Measurements from ENCODE around the gene STK17A.

GRCh38 chr7:43632746-43633145, 49.8 kb downstream of the STK17A start:
- TF ChIP-seq EZH2phosphoT487 (IDR thresholded peaks at IDR 0.05; ENCODE audit: borderline replicate concordance) (no peak), CTCF (conservative IDR thresholded peaks at IDR 0.05; ENCODE audit: low read length) (no peak)
